Astrocyte (in vitro differentiated cells and primary cell): ENCODE data around the gene PAM. TPM values are rescaled to one million over a fixed set of nuclear protein-coding genes. Genes with fewer than 3 reads are reported as not detected.
"Not testable (repeated sequence)": the region's sequence is repeated elsewhere in the genome, so short reads cannot be mapped to it uniquely, and the experiment has no call there.

Experiments
- DNase-seq: peaks from one replicate; pipeline ENCODE4 v3.0.0-alpha.2; 2010; ENCODE audit warnings: low read depth
- FAIRE-seq: peaks from 2 replicates; lab custom pipeline; 2011; peaks lifted over from hg19 to GRCh38; lab: Jason Lieb, UNC
- H2AFZ ChIP-seq: 2 replicates; pipeline ENCODE4 v1.6.0; 2012; ENCODE audit warnings: low read depth, low read length, inconsistent platforms
- H3K27ac ChIP-seq: 2 replicates; pipeline ENCODE4 v1.5.1; 2011; ENCODE audit warnings: low read depth, low read length, inconsistent platforms
- H3K27me3 ChIP-seq: 2 replicates; pipeline ENCODE4 v1.6.0; 2011; ENCODE audit warnings: low read length, inconsistent platforms; ENCODE audit not compliant: insufficient read depth
- H3K36me3 ChIP-seq: 2 replicates; pipeline ENCODE4 v1.5.1; 2011; ENCODE audit warnings: low read length, inconsistent platforms; ENCODE audit not compliant: insufficient read depth
- H3K4me1 ChIP-seq: 2 replicates; pipeline ENCODE4 v1.5.1; 2011; ENCODE audit warnings: low read length, inconsistent platforms; ENCODE audit not compliant: insufficient read depth
- H3K4me2 ChIP-seq: 2 replicates; pipeline ENCODE4 v1.6.0; 2012; ENCODE audit warnings: low read length, inconsistent platforms
- H3K4me3 ChIP-seq: 2 replicates; pipeline ENCODE4 v1.5.1; 2011; ENCODE audit warnings: low read depth, mild to moderate bottlenecking, low read length, inconsistent platforms; ENCODE audit not compliant: insufficient read depth
- H3K79me2 ChIP-seq: 2 replicates; pipeline ENCODE4 v1.6.0; 2012; ENCODE audit warnings: mild to moderate bottlenecking, low read length, inconsistent platforms; ENCODE audit not compliant: insufficient read depth
- H3K9ac ChIP-seq: 2 replicates; pipeline ENCODE4 v1.6.0; 2012; ENCODE audit warnings: mild to moderate bottlenecking, low read length, inconsistent platforms
- H3K9me3 ChIP-seq: 2 replicates; pipeline ENCODE4 v1.5.1; 2012; ENCODE audit warnings: low read depth, mild to moderate bottlenecking, low read length, inconsistent platforms; ENCODE audit not compliant: insufficient read depth
- H4K20me1 ChIP-seq: 2 replicates; pipeline ENCODE4 v1.6.0; 2012; ENCODE audit warnings: low read length, inconsistent platforms; ENCODE audit not compliant: insufficient read depth
- H3K27ac Mint-ChIP-seq: one replicate; pipeline ENCODE4 v1.8.0; 2021; ENCODE audit warnings: mild to moderate bottlenecking, mixed read lengths; ENCODE audit not compliant: unreplicated experiment
- H3K27me3 Mint-ChIP-seq: one replicate; pipeline ENCODE4 v1.8.0; 2021; ENCODE audit warnings: low read depth, mixed read lengths; ENCODE audit not compliant: unreplicated experiment
- H3K36me3 Mint-ChIP-seq: one replicate; pipeline ENCODE4 v1.8.0; 2021; ENCODE audit warnings: low read depth, mixed read lengths; ENCODE audit not compliant: unreplicated experiment
- H3K4me1 Mint-ChIP-seq: one replicate; pipeline ENCODE4 v1.8.0; 2021; ENCODE audit warnings: low read depth, mixed read lengths; ENCODE audit not compliant: unreplicated experiment
- H3K4me3 Mint-ChIP-seq: one replicate; pipeline ENCODE4 v1.8.0; 2021; ENCODE audit warnings: mild to moderate bottlenecking, moderate library complexity, mixed read lengths; ENCODE audit not compliant: unreplicated experiment
- H3K9me3 Mint-ChIP-seq: one replicate; pipeline ENCODE4 v1.8.0; 2021; ENCODE audit warnings: mild to moderate bottlenecking, mixed read lengths; ENCODE audit not compliant: unreplicated experiment
- EZH2 ChIP-seq: IDR thresholded peaks from 2 replicates; pipeline ENCODE4 v1.6.1; 2012; ENCODE audit warnings: mild to moderate bottlenecking, low read length, inconsistent platforms; ENCODE audit not compliant: insufficient read depth
- total RNA-seq: library from RNA; stranded (reverse); gene quantifications from 2 replicates; pipeline ENCODE4 v1.2.1, GENCODE V29; 2021
- TF ChIP-seq, protein P1 (sequence below): IDR thresholded peaks from 2 replicates; pipeline ENCODE4 v1.5.1; 2011; ENCODE audit warnings: low read depth, mild to moderate bottlenecking, inconsistent platforms, low read length, moderate library complexity; ENCODE audit not compliant: insufficient read depth

PAM gene
- total RNA-seq, 1 donor from 2014 or later: 301 TPM

DNA sequence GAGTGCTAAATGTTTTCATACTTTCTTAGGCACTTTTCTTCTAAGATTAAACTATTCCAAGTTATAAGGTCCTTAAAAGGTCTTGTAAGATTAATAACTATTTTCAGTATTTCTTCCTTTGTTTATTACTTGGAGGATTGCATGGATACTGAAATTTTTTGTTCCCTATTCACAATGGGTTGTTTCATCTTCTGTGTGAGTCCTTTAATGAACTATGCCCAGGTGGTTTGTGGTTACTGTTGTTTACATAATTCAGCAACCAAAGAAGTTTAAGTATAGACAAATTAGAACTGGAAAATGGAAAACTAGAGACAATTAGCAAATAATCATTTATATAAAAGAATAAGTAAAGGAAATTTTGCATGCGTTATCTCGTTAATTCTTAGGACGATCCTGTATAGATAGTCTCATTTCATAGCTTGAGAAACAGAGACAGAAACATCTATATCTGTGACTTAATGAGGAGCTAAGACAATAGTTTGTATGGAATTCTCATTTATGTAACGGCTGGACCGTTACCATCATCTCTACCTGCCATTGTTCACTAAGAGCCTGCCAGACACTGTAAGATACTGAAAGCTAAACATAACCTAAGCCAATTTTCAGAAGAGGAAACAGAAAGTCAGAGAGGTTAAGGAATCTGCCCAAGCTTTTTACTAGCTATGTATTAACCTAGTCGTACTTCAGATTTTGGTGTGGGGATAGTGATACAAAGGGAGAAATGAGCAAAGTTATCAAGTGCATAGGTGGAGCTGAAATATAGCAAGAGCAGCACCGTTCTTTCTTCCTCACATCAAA, 148.2 kb downstream of the PAM start:
- Mint-ChIP-seq H3K36me3 (peaks cover 12% of the 10 kb centered on the region), H3K27me3 (no peaks in the 10 kb centered on the region), H3K4me1 (peaks cover 8% of the 10 kb centered on the region), H3K27ac (no peak overlapping the region), H3K4me3 (no peak overlapping the region), H3K9me3 (no peaks in the 10 kb centered on the region)
- Histone ChIP-seq H4K20me1 (no peaks in the 10 kb centered on the region), H2AFZ (no peak overlapping the region), H3K79me2 (no peaks in the 10 kb centered on the region), H3K9ac (no peak overlapping the region), H3K4me1 (no peaks in the 10 kb centered on the region), H3K4me2 (no peak overlapping the region), H3K36me3 (no peaks in the 10 kb centered on the region), H3K4me3 (no peak overlapping the region), H3K9me3 (no peaks in the 10 kb centered on the region), H3K27me3 (no peaks in the 10 kb centered on the region), H3K27ac (no peak overlapping the region)
- peak; percentile 52 for FAIRE-seq
- TF ChIP-seq, protein P1, sequence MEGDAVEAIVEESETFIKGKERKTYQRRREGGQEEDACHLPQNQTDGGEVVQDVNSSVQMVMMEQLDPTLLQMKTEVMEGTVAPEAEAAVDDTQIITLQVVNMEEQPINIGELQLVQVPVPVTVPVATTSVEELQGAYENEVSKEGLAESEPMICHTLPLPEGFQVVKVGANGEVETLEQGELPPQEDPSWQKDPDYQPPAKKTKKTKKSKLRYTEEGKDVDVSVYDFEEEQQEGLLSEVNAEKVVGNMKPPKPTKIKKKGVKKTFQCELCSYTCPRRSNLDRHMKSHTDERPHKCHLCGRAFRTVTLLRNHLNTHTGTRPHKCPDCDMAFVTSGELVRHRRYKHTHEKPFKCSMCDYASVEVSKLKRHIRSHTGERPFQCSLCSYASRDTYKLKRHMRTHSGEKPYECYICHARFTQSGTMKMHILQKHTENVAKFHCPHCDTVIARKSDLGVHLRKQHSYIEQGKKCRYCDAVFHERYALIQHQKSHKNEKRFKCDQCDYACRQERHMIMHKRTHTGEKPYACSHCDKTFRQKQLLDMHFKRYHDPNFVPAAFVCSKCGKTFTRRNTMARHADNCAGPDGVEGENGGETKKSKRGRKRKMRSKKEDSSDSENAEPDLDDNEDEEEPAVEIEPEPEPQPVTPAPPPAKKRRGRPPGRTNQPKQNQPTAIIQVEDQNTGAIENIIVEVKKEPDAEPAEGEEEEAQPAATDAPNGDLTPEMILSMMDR: no peak
- TF ChIP-seq EZH2: no peak
- DNase-seq: peak; percentile 60

DNA sequence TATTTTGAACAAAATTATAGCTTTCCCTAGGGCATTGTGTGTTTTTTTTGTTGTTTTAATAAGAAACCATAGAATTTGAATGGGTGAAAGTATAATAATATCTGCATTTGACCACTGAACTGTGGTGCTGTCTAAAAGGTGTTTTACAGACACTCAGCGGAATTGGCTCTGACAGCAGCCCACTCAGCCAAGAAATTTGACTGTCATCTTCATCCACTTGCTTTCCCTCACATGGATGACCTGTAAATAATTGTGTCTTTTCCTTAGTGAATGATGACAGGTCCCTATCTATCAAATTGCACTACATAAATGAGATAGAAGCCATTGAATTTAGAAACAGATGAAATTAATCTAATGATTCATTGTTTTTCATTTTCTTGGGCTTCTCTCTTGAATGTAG, 150.0 kb downstream of the PAM start:
- H3K4me3 Mint-ChIP-seq: no peak overlapping the region
- Histone ChIP-seq H2AFZ (no peak overlapping the region), H4K20me1 (no peaks in the 10 kb centered on the region), H3K27ac (no peak overlapping the region), H3K4me1 (peaks cover 2% of the 10 kb centered on the region), H3K36me3 (no peaks in the 10 kb centered on the region), H3K4me2 (no peak overlapping the region), H3K9me3 (no peaks in the 10 kb centered on the region), H3K4me3 (no peak overlapping the region), H3K27me3 (no peaks in the 10 kb centered on the region), H3K9ac (no peak overlapping the region), H3K79me2 (no peaks in the 10 kb centered on the region)
- peaks cover 8% of the 10 kb centered on the region for H3K36me3 Mint-ChIP-seq
- H3K9me3 Mint-ChIP-seq: no peaks in the 10 kb centered on the region
- peaks cover 8% of the 10 kb centered on the region for H3K4me1 Mint-ChIP-seq
- no peak for FAIRE-seq
- TF ChIP-seq, protein P1: no peak
- no peak for TF ChIP-seq EZH2
- no peaks in the 10 kb centered on the region for H3K27me3 Mint-ChIP-seq
- no peak overlapping the region for H3K27ac Mint-ChIP-seq
- DNase-seq: no peak

DNA sequence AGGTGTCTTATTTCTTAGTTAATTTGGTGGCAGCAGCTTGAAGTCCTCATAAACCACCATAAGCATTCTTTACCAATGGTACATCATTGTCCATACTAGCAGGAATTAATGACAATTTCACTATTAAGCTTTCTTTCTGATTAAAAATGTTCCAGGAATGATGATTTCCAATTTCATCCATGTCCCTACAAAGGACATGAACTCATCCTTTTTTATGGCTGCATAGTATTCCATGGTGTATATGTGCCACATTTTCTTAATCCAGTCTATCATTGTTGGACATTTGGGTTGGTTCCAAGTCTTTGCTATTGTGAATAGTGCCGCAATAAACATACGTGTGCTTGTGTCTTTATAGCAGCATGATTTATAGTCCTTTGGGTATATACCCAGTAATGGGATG, 152.0 kb downstream of the PAM start:
- H3K4me1 Mint-ChIP-seq: peaks cover 26% of the 10 kb centered on the region
- H3K4me2 ChIP-seq, H3K9me3 Mint-ChIP-seq, H3K4me3 ChIP-seq, H2AFZ ChIP-seq, H3K27ac Mint-ChIP-seq, H3K36me3 ChIP-seq, H3K9me3 ChIP-seq, FAIRE-seq, H3K27me3 Mint-ChIP-seq, H4K20me1 ChIP-seq, H3K9ac ChIP-seq, H3K36me3 Mint-ChIP-seq, H3K27ac ChIP-seq, H3K4me3 Mint-ChIP-seq, H3K27me3 ChIP-seq, DNase-seq, H3K79me2 ChIP-seq: not testable (repeated sequence)
- peaks cover 21% of the 10 kb centered on the region for H3K4me1 ChIP-seq
